ENCODE results near the gene SLC8A1. TPM values are rescaled to one million over a fixed set of nuclear protein-coding genes. Genes with fewer than 3 reads are reported as not detected.

Gene SLC8A1
- total RNA-seq, 4 donors from 2014 or later: 1.3 to 3.8 (median 2.4) TPM

GRCh38 chr2:40412456-40412855 is 39.4 kb downstream of the SLC8A1 start:
- in situ Hi-C loops (cut with MboI; ENCODE audit: low sequenced_read_pairs in 4 of 4) (no loop called here), intact Hi-C loops (cut with DNase I; ENCODE audit: low total_unique reads) (no loop called here)
- TF ChIP-seq CTCF (IDR thresholded peaks at IDR 0.05 in 4 of 5, conservative IDR thresholded peaks at IDR 0.05 in 1 of 5) (no peak), POLR2A (IDR thresholded peaks at IDR 0.05) (no peak)
- no peaks in the 10 kb centered on the region for H3K9me3 ChIP-seq
- H3K27me3 ChIP-seq: no peaks in the 10 kb centered on the region
- H3K36me3 ChIP-seq: no peaks in the 10 kb centered on the region
- DNase-seq: no peak
- no peak for ATAC-seq
- H3K4me3 ChIP-seq: no peak overlapping the region
- H3K27ac ChIP-seq: no peak overlapping the region
- no peaks in the 10 kb centered on the region for H3K4me1 ChIP-seq

DNA sequence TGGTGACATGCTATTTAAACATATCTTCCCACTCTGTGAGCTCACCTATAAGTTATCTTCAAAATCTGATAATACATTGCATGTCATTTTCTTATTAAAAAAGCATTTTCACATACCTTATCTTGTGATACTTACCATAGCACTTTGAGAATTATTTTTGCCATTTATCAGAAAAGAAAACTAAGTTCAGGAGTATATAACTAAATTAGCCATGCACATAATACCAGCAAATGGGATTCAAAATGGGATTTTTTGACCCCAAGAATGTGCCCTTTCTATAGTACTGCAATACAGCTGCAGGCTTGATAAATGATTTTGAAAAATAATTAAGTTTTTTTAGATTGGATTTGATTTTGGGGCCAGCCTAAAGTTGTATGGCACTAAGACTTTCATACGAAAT is 41.2 kb downstream of the SLC8A1 start:
- DNase-seq (no peak), ATAC-seq (no peak)
- H3K27me3 ChIP-seq: no peaks in the 10 kb centered on the region
- in situ Hi-C loops (cut with MboI; ENCODE audit: low sequenced_read_pairs in 4 of 4): no loop called here
- H3K4me1 ChIP-seq: no peaks in the 10 kb centered on the region
- intact Hi-C loops (cut with DNase I; ENCODE audit: low total_unique reads): no loop called here
- H3K36me3 ChIP-seq: no peaks in the 10 kb centered on the region
- no peak overlapping the region for H3K4me3 ChIP-seq
- no peaks in the 10 kb centered on the region for H3K9me3 ChIP-seq
- TF ChIP-seq CTCF (IDR thresholded peaks at IDR 0.05 in 4 of 5, conservative IDR thresholded peaks at IDR 0.05 in 1 of 5) (no peak), POLR2A (IDR thresholded peaks at IDR 0.05) (no peak)
- H3K27ac ChIP-seq: no peak overlapping the region

- Histone ChIP-seq H3K27ac (no peak overlapping the region), H3K9me3 (no peaks in the 10 kb centered on the region), H3K4me1 (no peaks in the 10 kb centered on the region), H3K4me3 (no peak overlapping the region), H3K36me3 (no peaks in the 10 kb centered on the region), H3K27me3 (no peaks in the 10 kb centered on the region)
- in situ Hi-C loops (cut with MboI; ENCODE audit: low sequenced_read_pairs in 4 of 4) (no loop called here), intact Hi-C loops (cut with DNase I; ENCODE audit: low total_unique reads) (no loop called here)
- no peak for DNase-seq
- TF ChIP-seq POLR2A (IDR thresholded peaks at IDR 0.05) (no peak), CTCF (IDR thresholded peaks at IDR 0.05 in 4 of 5, conservative IDR thresholded peaks at IDR 0.05 in 1 of 5) (no peak)
- no peak for ATAC-seq
Observed at GRCh38 chr2:40409734-40410133, 42.2 kb downstream of the SLC8A1 start.

DNA sequence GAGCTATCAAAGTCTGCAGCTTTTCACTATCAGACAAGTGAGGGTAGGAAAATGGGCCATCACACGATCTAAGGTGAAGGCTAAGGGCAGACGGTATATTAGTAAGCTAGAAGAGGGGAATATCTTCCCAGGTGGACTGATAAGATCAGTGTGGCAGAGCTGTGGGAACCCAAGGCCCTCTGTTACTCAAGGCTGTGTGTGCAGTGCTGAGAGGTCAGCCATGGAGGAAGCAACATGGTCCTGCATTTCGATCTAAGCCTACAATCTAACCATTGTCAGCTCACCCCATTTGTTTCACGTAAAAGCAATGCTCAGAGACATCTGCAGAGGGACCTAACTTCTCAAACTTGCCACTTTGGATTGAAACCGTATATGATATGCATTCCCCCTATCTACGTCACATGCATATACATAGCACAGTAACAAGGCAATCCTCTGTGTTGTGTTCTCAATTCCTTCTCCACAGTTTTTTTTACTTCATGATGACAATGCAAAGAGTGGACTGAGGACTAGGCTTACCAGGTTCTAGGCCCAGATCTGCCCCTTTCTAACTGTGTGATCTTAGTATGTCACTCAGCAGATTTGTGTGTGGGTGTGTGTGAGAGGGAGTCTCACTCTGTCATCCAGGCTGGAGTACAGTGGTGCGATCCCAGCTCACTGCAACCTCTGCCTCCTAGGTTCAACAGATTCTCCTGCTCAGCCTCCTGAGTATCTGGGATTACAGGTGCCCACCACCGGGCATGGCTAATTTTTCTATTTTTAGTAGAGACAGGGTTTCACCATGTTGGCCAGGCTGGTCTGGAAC is 45.2 kb downstream of the SLC8A1 start:
- TF ChIP-seq POLR2A (IDR thresholded peaks at IDR 0.05) (no peak), CTCF (IDR thresholded peaks at IDR 0.05 in 4 of 5, conservative IDR thresholded peaks at IDR 0.05 in 1 of 5) (no peak)
- peaks cover 0 to 15% of the 10 kb centered on the region in 2 donors for H3K4me1 ChIP-seq
- H3K27ac ChIP-seq: no peak overlapping the region
- H3K27me3 ChIP-seq: no peaks in the 10 kb centered on the region
- no peaks in the 10 kb centered on the region for H3K9me3 ChIP-seq
- no peaks in the 10 kb centered on the region for H3K36me3 ChIP-seq
- intact Hi-C loops (cut with DNase I; ENCODE audit: low total_unique reads) (no loop called here), in situ Hi-C loops (cut with MboI; ENCODE audit: low sequenced_read_pairs in 4 of 4) (no loop called here)
- H3K4me3 ChIP-seq: no peak overlapping the region
- no peak for ATAC-seq
- DNase-seq: no peak
